Caki2 (cell line): ENCODE measurements around the gene TMEM191C. TPM values are rescaled to one million over a fixed set of nuclear protein-coding genes. Genes with fewer than 3 reads are reported as not detected.
"Not testable (repeated sequence)": the region's sequence is repeated elsewhere in the genome, so short reads cannot be mapped to it uniquely, and the experiment has no call there.

Experiments
- DNase-seq: peaks from one replicate; pipeline ENCODE4 v3.0.0-alpha.2; 2015; ENCODE audit warnings: low read depth
- in situ Hi-C: cut with HindIII; loops from 2 replicates; pipeline ENCODE4 v1.10.0; 2016; ENCODE audit warnings: low sequenced_read_pairs, low pct_unique_long_range_greater_than_20kb, mixed read lengths
- total RNA-seq: library from RNA; depleted of rRNA; stranded (reverse); fragments of >200 nt; shearing (Covaris generic); gene quantifications from 2 replicates; pipeline ENCODE4 v1.2.3, GENCODE V29; 2014; ENCODE audit warnings: low replicate concordance; rRNA removed

TMEM191C gene
- total RNA-seq, 1 experiment from 2014 or later = 0.30 TPM

- in situ Hi-C loops, DNase-seq: not testable (repeated sequence)
Observed at GRCh38 chr22:21514117-21514516, 46.9 kb downstream of the TMEM191C start.

DNA sequence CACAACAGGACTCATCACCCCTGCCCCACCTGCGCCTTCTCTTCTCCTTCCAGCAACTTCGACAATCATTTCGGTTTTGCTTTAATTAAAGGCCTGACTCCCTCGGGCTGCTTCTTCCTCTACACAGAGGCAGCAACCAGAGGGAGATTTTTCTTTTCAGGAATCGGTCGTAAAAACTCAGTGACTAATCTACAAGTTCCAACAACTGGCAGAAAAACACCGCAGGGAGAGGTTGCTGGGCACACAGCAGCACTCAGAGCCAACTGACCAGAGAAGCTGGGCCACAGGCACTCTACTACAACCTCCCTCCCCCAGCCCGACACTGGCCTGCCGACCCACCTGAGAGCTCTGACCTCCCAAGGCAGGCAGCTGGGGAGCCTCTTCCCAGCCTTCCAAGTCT is 48.0 kb downstream of the TMEM191C start:
- DNase-seq, in situ Hi-C loops: not testable (repeated sequence)

DNA sequence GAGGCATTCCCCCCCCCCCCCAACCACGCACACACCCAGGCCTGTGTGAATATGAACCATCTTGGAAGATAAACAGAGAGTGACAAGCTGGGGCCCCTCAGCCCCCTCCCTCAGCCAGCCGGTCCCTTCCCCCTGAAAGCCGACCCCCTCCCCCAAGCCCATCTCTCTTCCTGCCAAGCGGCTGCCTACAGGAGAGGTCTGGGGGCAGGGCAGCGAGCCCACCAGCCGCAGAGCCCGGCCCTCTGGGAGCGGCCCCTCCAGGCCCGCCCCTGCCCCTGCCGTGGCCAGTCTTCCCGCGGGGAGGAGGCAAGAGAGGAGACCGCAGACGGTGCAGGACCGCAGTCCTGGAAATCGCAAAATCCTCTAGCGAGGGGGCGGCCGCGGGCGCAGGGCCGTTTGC is 49.3 kb downstream of the TMEM191C start:
- in situ Hi-C loops, DNase-seq: not testable (repeated sequence)

DNA sequence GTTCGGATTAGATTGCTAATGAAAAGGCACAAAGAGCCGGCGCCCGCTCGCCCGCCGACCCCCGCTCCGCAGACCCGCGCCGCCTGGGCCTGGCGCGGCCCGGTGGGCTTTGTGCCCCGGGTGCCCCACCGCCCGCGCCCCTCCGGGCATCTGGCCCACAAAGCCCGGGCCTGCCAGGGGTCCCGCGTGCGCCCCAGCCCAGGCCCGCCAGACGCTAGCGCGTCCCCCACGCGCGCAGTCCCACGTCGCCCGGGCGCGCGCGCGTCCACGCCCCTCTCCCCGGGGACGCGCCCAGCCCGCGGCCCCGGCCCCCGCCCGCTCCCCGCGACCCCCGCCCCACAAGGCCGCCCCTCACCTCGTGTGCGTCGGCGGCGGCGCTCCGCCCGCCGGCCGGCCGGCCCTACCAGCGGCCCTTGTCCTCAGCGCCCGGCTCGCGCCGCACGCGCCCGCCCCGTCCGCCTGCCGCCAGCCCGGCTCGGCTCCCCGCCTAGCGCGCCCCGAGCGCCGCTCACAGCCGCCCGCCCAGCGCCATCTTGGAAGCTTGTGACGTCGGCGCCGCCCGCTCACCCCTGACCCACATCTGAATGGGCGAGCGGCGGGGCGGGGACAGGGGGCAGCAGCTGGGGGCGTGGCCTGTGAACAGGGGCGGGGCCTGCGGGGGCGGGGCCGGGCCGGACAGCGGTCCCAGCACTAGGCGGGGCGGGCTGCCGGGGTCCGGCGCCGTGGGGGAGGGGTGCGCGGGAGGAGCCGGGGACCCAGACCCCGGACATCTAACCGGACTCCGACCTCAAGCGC is 50.0 kb downstream of the TMEM191C start:
- in situ Hi-C loops, DNase-seq: not testable (repeated sequence)

Other genes with a start within 250 kb of the TMEM191C start
- gene RIMBP3B, start 83.6 kb upstream of the TMEM191C start, total RNA-seq = 2.1 TPM in 1 of 2 replicates, not detected in the other
- 4.3 and 4.8 TPM in 2 replicates for gene HIC2, start 50.0 kb upstream of the TMEM191C start, total RNA-seq
- 0.20 and 3.6 TPM in 2 replicates for gene RIMBP3C, start 84.1 kb downstream of the TMEM191C start, total RNA-seq
- gene UBE2L3, start 100.3 kb downstream of the TMEM191C start, total RNA-seq = 32.6 and 46.2 TPM in 2 replicates
- gene YDJC, start 162.6 kb downstream of the TMEM191C start, total RNA-seq = 158 and 165 TPM in 2 replicates
- gene CCDC116, start 165.4 kb downstream of the TMEM191C start, total RNA-seq = 0.07 TPM in 1 of 2 replicates, not detected in the other
- gene SDF2L1, start 174.9 kb downstream of the TMEM191C start, total RNA-seq = 39.5 and 46.1 TPM in 2 replicates
- 13.4 and 15.8 TPM in 2 replicates for gene PPIL2, start 198.6 kb downstream of the TMEM191C start, total RNA-seq